Measurements from ENCODE around the gene SORCS1. TPM values are rescaled to one million over a fixed set of nuclear protein-coding genes. Genes with fewer than 3 reads are reported as not detected.

SORCS1 gene
- total and polyA plus RNA-seq, 9 donors, result 0.05 to 2.4 (median 1.0) TPM

GRCh38 chr10:106655636-106656035 lies 508.9 kb downstream of the SORCS1 start:
- Histone ChIP-seq H3K4me3 (no peak overlapping the region), H3K27me3 (no peaks in the 10 kb centered on the region), H3K4me1 (ENCODE audit: insufficient read depth) (no peaks in the 10 kb centered on the region), H3K27ac (no peak overlapping the region), H3K36me3 (no peaks in the 10 kb centered on the region), H3K9me3 (no peaks in the 10 kb centered on the region)
- 94 to 98% (median 94%) methylated on average over 3 of the region's 3 CpGs for WGBS, 3 donors
- TF ChIP-seq POLR2A (IDR thresholded peaks at IDR 0.05), result no peak
- no peak for TF ChIP-seq EP300 (IDR thresholded peaks at IDR 0.05)
- no peak for TF ChIP-seq CTCF (IDR thresholded peaks at IDR 0.05)
- no peak for DNase-seq
- intact Hi-C loops (cut with DNase I), result no loop called here

- Histone ChIP-seq H3K36me3 (no peaks in the 10 kb centered on the region), H3K27ac (no peak overlapping the region), H3K27me3 (no peaks in the 10 kb centered on the region), H3K9me3 (no peaks in the 10 kb centered on the region), H3K4me1 (ENCODE audit: insufficient read depth) (no peaks in the 10 kb centered on the region), H3K4me3 (no peak overlapping the region)
- intact Hi-C loops (cut with DNase I), result no loop called here
- no peak for DNase-seq
- TF ChIP-seq POLR2A (IDR thresholded peaks at IDR 0.05), result no peak
- no peak for TF ChIP-seq CTCF (IDR thresholded peaks at IDR 0.05)
- no peak for TF ChIP-seq EP300 (IDR thresholded peaks at IDR 0.05)
Observed at GRCh38 chr10:106655165-106655564, 509.3 kb downstream of the SORCS1 start.

GRCh38 chr10:106652279-106652678 lies 512.2 kb downstream of the SORCS1 start:
- Histone ChIP-seq H3K4me1 (ENCODE audit: insufficient read depth) (no peaks in the 10 kb centered on the region), H3K27me3 (no peaks in the 10 kb centered on the region), H3K27ac (no peak overlapping the region), H3K9me3 (no peaks in the 10 kb centered on the region), H3K4me3 (no peak overlapping the region), H3K36me3 (no peaks in the 10 kb centered on the region)
- WGBS, 3 donors, result 84 to 88% (median 87%) methylated on average over 9 of the region's 9 CpGs
- intact Hi-C loops (cut with DNase I), result no loop called here
- DNase-seq, result no peak
- TF ChIP-seq EP300 (IDR thresholded peaks at IDR 0.05), result no peak
- no peak for TF ChIP-seq POLR2A (IDR thresholded peaks at IDR 0.05)

GRCh38 chr10:106648534-106649481 lies 515.7 kb downstream of the SORCS1 start:
- WGBS, 3 donors, result 82 to 86% (median 84%) methylated on average over 14 of the region's 14 CpGs
- intact Hi-C loops (cut with DNase I), result no loop called here
- DNase-seq, result no peak
- TF ChIP-seq POLR2A (IDR thresholded peaks at IDR 0.05), result no peak
- no peak for TF ChIP-seq EP300 (IDR thresholded peaks at IDR 0.05)
- TF ChIP-seq CTCF (IDR thresholded peaks at IDR 0.05), result no peak
- H3K4me3 ChIP-seq, result no peak overlapping the region
- no peaks in the 10 kb centered on the region for H3K4me1 ChIP-seq (ENCODE audit: insufficient read depth)
- no peaks in the 10 kb centered on the region for H3K27me3 ChIP-seq
- no peaks in the 10 kb centered on the region for H3K36me3 ChIP-seq
- H3K27ac ChIP-seq, result no peak overlapping the region
- no peaks in the 10 kb centered on the region for H3K9me3 ChIP-seq

- DNase-seq, result no peak
- Histone ChIP-seq H3K9me3 (no peaks in the 10 kb centered on the region), H3K4me3 (no peak overlapping the region), H3K36me3 (no peaks in the 10 kb centered on the region), H3K4me1 (ENCODE audit: insufficient read depth) (no peaks in the 10 kb centered on the region), H3K27ac (no peak overlapping the region), H3K27me3 (no peaks in the 10 kb centered on the region)
- intact Hi-C loops (cut with DNase I), result no loop called here
- 45 to 64% (median 54%) methylated on average over 1 of the region's 1 CpG for WGBS, 3 donors
- no peak for TF ChIP-seq POLR2A (IDR thresholded peaks at IDR 0.05)
- no peak for TF ChIP-seq CTCF (IDR thresholded peaks at IDR 0.05)
- no peak for TF ChIP-seq EP300 (IDR thresholded peaks at IDR 0.05)
Observed at GRCh38 chr10:106643473-106643872, 521.0 kb downstream of the SORCS1 start.

Measured in ovary (tissue), 9 donors.